NCI-H446 treated with DMSO at 0.1 percent for 48 hours (cell line): ENCODE measurements around the gene MAP2K6.
"Not testable (repeated sequence)": the region's sequence is repeated elsewhere in the genome, so short reads cannot be mapped to it uniquely, and the experiment has no call there.

ENCODE experiments used
- DNase-seq: peaks from one replicate; lab custom pipeline; 2025; lab: John Stamatoyannopoulos, UW

Gene MAP2K6

GRCh38 chr17:69457603-69458002, 43.1 kb downstream of the MAP2K6 start:
- no peak for DNase-seq

- no peak for DNase-seq
These were observed 46.7 kb downstream of the MAP2K6 start for GRCh38 chr17:69460963-69461922.

GRCh38 chr17:69461951-69462369, 47.5 kb downstream of the MAP2K6 start:
- no peak for DNase-seq

GRCh38 chr17:69462882-69463281, 48.4 kb downstream of the MAP2K6 start:
- no peak for DNase-seq

- DNase-seq = no peak
These were observed 52.0 kb downstream of the MAP2K6 start for GRCh38 chr17:69466451-69466850.

GRCh38 chr17:69466905-69467667, 52.6 kb downstream of the MAP2K6 start:
- DNase-seq = no peak

GRCh38 chr17:69468207-69468606, 53.7 kb downstream of the MAP2K6 start:
- DNase-seq = no peak

GRCh38 chr17:69470702-69471101, 56.2 kb downstream of the MAP2K6 start:
- DNase-seq = no peak

GRCh38 chr17:69471406-69471805, 56.9 kb downstream of the MAP2K6 start:
- no peak for DNase-seq

GRCh38 chr17:69473841-69474831, 59.6 kb downstream of the MAP2K6 start:
- DNase-seq = no peak

- no peak for DNase-seq
These were observed 62.9 kb downstream of the MAP2K6 start for GRCh38 chr17:69477204-69477902.

- DNase-seq = no peak
These were observed 63.4 kb downstream of the MAP2K6 start for GRCh38 chr17:69477903-69478266.

- no peak for DNase-seq
These were observed 64.4 kb downstream of the MAP2K6 start for GRCh38 chr17:69478916-69479315.

- not testable (repeated sequence) for DNase-seq
These were observed 65.3 kb downstream of the MAP2K6 start for GRCh38 chr17:69479756-69480155.

- DNase-seq = peak; percentile 86
These were observed 65.7 kb downstream of the MAP2K6 start for GRCh38 chr17:69480245-69480644.

GRCh38 chr17:69485251-69485661, 70.8 kb downstream of the MAP2K6 start:
- DNase-seq = no peak

- DNase-seq = no peak
These were observed 71.6 kb downstream of the MAP2K6 start for GRCh38 chr17:69485901-69486643.

GRCh38 chr17:69486779-69487637, 72.5 kb downstream of the MAP2K6 start:
- DNase-seq = no peak

- DNase-seq = no peak
These were observed 74.8 kb downstream of the MAP2K6 start for GRCh38 chr17:69489313-69489712.
